SJSA1 (cell line): Measurements from ENCODE around the gene TNS3. TPM values are rescaled to one million over a fixed set of nuclear protein-coding genes. Genes with fewer than 3 reads are reported as not detected.

Experiments
- DNase-seq, 2 experiments: peaks; one replicate each; pipeline ENCODE4 v3.0.0-alpha.2; 2015 to 2020; ENCODE audit warnings: low spot score in 2 of 2, low read depth in 1 of 2
- H3K27ac ChIP-seq: fragments of 250-450 bp; sonication (Bioruptor Pico); 2 replicates; pipeline ENCODE4 v1.5.1; 2020; ENCODE audit warnings: mild to moderate bottlenecking, moderate library complexity
- H3K27me3 ChIP-seq: fragments of 250-450 bp; sonication (Bioruptor Pico); replicated peaks from 2 replicates; pipeline ENCODE4 v1.5.1; 2020; ENCODE audit warnings: mild to moderate bottlenecking, moderate library complexity
- H3K36me3 ChIP-seq: fragments of 250-450 bp; sonication (Bioruptor Pico); 2 replicates; pipeline ENCODE4 v1.5.1; 2020; ENCODE audit warnings: mild to moderate bottlenecking
- H3K4me1 ChIP-seq: fragments of 250-450 bp; sonication (Bioruptor Pico); replicated peaks from 2 replicates; pipeline ENCODE4 v1.6.1; 2021; ENCODE audit warnings: mild to moderate bottlenecking
- H3K4me3 ChIP-seq: fragments of 250-450 bp; sonication (Bioruptor Pico); 2 replicates; pipeline ENCODE4 v1.5.1; 2020; ENCODE audit warnings: mild to moderate bottlenecking
- H3K9me3 ChIP-seq: fragments of 250-450 bp; sonication (Bioruptor Pico); replicated peaks from 2 replicates; pipeline ENCODE4 v1.5.1; 2020; ENCODE audit warnings: mild to moderate bottlenecking
- total RNA-seq: library from RNA; depleted of rRNA; stranded (reverse); fragments of >200 nt; shearing (Covaris generic); gene quantifications from 2 replicates; pipeline ENCODE4 v1.2.3, GENCODE V29; 2014

TNS3 gene
- total RNA-seq, 1 experiment from 2014 or later: 92.5 TPM

DNA sequence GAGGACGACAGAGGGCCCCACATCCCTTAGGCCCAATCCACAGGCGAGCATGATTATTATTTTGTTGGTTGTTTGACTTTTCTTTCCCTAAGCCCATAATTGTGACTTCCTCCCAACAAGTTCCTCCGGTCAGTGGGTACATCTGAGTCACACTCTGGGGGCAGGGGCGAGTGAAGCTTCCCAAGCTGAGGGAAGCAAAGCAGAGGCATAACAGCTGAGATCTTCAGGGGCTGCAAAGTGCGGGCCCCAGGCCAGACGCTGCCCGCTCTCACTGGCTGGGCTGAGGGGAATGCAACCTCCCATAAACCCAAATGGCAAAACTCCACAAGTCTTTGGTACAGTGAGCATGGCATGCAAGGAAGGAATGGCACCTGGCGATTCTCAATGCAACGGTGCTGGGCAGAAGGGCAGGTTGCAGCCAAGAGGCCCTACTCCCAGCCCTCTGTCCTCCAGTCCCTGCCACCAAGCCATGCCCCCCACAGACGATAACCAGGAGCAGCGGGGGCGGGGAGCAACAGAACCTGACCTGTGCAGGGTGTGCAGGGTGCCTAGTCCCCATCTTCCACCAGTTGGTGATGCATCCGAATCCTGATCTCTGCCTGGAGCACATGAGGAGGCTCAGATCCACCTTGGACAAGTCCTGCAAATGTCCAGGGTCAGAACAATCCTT lies 25.3 kb downstream of the TNS3 start:
- H3K4me3 ChIP-seq: no peak overlapping the region
- H3K27me3 ChIP-seq: no peaks in the 10 kb centered on the region
- peaks cover 53% of the 10 kb centered on the region for H3K36me3 ChIP-seq
- H3K27ac ChIP-seq: peak overlapping the region; percentile 73
- H3K9me3 ChIP-seq: no peaks in the 10 kb centered on the region
- peaks cover 48% of the 10 kb centered on the region for H3K4me1 ChIP-seq
- DNase-seq: peak in 1 of 2 experiments; percentile 31

DNA sequence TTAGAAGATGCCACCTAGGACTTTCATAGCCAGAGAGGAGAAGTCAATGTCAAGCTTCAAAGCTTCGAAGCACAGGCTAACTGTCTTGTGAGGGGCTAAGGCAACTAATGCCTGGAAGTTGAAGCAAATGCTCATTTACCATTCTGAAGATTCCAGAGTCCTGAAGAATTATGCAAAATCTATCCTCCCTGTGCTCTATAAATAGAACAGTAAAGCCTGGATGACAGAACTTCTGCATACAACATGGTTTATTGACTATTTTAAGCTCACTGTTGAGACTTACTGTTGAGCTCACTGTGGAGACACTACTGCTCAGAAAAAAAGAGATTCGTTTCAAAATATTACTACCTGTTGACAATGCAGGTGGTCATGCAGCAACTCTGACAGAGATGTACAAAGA lies 28.6 kb downstream of the TNS3 start:
- DNase-seq: no peak
- H3K27ac ChIP-seq: no peak overlapping the region
- peaks cover 39% of the 10 kb centered on the region for H3K36me3 ChIP-seq
- no peaks in the 10 kb centered on the region for H3K9me3 ChIP-seq
- no peaks in the 10 kb centered on the region for H3K27me3 ChIP-seq
- no peak overlapping the region for H3K4me3 ChIP-seq
- peaks cover 44% of the 10 kb centered on the region for H3K4me1 ChIP-seq

DNA sequence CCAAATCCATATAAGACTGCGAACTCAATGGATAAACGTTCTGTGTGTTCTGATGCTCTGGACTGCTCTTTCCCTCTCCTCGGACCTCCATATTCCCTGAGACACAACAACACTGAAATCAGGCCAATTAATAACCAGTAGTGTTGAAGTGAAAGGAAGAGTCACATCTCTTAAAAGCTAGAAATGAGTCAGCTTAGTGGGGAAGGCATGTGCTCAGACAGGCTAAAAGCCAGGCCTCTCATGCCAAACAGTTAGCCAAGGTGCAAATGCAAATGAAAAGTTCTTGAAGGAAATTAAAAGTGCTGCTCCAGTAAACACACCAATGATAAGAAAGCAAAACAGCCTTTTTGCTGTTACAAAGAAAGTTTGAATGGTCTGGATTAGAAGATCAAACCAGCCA lies 29.3 kb downstream of the TNS3 start:
- H3K4me1 ChIP-seq: peaks cover 43% of the 10 kb centered on the region
- no peak overlapping the region for H3K4me3 ChIP-seq
- no peaks in the 10 kb centered on the region for H3K9me3 ChIP-seq
- H3K36me3 ChIP-seq: peaks cover 43% of the 10 kb centered on the region
- peak in 1 of 2 experiments; percentile 14 for DNase-seq
- H3K27ac ChIP-seq: no peak overlapping the region
- H3K27me3 ChIP-seq: no peaks in the 10 kb centered on the region

DNA sequence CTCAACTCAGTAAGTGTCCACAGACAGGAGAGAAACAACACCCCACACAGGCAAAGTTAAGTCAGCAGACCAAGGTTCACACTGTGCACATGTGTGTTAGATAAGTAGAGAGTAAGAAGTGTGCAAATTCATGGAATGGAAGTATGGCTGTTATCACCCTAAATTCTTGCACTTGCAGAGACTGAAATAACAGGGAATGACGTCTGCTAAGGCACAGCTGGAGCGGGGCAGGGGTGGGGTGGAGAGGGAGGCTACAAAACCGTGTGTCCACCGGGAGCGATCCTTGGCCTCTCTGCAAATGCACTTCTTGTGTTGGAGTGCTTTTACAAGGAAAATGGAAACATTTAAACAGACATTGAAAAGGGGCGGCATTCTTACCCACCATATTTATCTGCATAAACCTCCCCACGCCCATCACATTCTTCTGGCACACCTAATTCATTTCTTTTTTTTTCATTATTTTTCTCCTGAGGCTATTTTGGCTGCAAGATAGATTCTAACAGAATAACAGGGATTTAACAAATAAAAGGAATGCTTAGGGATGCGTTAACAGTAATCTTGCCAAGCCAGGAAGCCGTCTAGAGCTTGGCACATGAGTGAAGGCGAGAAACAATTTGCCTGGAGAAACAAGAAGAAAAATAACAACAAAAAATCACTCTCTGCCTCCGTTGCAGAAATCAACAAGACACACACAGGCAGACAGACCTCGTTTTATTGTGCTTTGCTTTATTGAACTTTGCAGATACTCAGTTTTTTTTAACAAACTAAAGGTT lies 30.1 kb downstream of the TNS3 start:
- DNase-seq: no peak
- H3K4me1 ChIP-seq: peaks cover 36% of the 10 kb centered on the region

DNA sequence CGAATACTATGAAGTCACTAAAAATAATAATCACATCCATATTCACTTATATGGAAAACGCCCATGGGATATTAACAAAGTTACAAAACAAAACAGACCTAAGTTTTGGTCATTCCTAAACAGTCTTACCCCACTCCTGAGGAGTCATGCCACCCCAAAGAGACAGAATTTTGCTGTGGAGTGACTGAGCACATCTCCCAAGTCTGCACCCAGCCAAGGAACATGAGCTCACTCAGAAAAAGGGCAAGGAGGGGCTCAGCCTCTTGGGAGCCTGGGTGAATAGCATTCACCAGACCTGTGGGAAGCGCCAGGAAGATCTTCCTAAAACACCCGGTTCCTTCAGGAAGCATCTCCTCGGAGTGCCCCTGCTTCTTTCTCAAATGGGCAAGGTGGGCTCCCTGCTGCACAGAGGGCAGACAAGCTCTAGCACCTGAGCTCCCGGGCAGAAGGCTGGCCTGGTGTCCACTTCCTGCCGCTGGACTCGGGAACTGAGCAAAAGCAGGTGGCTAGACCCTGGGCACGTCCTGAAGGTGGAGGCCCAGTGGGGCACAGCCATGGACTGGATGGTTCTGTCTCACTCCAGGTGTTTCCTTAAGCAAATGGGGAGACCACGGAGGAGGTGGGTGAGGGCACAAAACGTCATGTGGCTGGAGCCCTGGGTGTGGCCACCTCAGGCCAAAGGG lies 31.0 kb downstream of the TNS3 start:
- Histone ChIP-seq H3K27ac (no peak overlapping the region), H3K27me3 (no peaks in the 10 kb centered on the region), H3K36me3 (peaks cover 50% of the 10 kb centered on the region), H3K4me1 (peaks cover 26% of the 10 kb centered on the region), H3K4me3 (no peak overlapping the region), H3K9me3 (no peaks in the 10 kb centered on the region)
- no peak for DNase-seq

More for the DNA sequence above, 30.1 kb downstream of the TNS3 start:
- Histone ChIP-seq H3K4me3 (no peak overlapping the region), H3K36me3 (peaks cover 48% of the 10 kb centered on the region), H3K27me3 (no peaks in the 10 kb centered on the region), H3K27ac (no peak overlapping the region), H3K9me3 (no peaks in the 10 kb centered on the region)

DNA sequence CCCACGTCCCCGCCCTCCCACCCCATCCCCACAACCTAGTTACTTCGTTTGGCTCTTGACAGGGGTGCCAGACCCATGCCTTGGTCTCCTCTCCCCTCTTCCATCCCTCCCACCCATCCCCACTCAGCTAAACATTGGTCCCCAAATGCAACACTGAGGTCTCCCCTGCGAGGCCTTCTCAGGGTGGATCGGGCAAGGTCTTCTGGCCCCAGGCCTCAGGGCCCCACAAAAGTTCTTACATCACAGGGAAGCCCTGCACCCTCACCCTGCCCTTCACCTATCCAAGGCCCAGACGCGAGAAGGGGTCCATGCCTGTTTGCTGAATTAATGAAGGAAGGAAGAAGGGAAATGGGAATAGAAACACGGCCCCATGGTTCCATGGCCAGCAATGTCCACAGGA lies 32.0 kb downstream of the TNS3 start:
- Histone ChIP-seq H3K27me3 (no peaks in the 10 kb centered on the region), H3K36me3 (peaks cover 48% of the 10 kb centered on the region), H3K9me3 (no peaks in the 10 kb centered on the region), H3K4me3 (no peak overlapping the region), H3K4me1 (peaks cover 23% of the 10 kb centered on the region), H3K27ac (no peak overlapping the region)
- no peak for DNase-seq

DNA sequence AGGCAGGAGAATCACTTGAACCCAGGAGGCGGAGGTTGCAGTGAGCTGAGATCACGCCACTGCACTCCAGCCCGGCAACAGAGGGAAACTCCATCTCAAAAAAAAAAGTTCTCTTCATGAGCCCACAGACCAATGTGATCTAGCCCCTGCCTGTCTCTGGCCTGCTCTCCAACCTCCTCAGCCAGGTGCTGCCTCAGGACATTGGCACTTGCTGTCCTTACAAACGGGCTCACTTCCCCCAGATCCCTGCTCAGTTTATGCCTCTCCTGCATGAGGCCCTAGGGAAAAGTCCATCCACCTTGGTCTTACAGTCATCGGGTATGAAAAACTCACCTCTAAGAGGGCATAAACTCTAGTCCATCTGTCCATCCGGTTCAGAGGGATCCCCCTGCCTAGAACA lies 32.5 kb downstream of the TNS3 start:
- Histone ChIP-seq H3K27me3 (no peaks in the 10 kb centered on the region), H3K36me3 (peaks cover 48% of the 10 kb centered on the region), H3K4me1 (peaks cover 23% of the 10 kb centered on the region), H3K27ac (no peak overlapping the region), H3K9me3 (no peaks in the 10 kb centered on the region), H3K4me3 (no peak overlapping the region)
- DNase-seq: no peak

DNA sequence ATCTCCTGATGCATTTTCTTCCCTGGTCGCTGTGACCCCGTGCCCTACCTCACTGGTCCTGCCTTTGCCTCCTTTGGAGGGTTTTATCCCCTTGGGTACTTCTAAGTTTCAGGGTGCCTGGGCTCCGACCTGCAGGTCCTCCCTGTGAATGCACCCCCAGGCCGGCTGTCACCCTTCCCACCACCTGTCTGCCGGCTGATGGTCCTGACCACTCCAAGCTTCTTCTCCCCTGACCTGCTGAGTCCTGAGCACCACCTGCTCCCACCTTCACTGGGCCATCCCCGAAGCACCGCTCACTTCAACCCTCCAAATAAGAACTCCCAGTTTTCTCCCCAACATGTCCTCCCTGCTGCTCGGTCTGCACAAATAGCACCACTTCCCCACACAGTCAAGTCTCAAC lies 33.4 kb downstream of the TNS3 start:
- peaks cover 23% of the 10 kb centered on the region for H3K4me1 ChIP-seq
- peaks cover 44% of the 10 kb centered on the region for H3K36me3 ChIP-seq
- H3K27me3 ChIP-seq: no peaks in the 10 kb centered on the region
- H3K9me3 ChIP-seq: no peaks in the 10 kb centered on the region
- no peak overlapping the region for H3K27ac ChIP-seq
- H3K4me3 ChIP-seq: no peak overlapping the region
- no peak for DNase-seq

DNA sequence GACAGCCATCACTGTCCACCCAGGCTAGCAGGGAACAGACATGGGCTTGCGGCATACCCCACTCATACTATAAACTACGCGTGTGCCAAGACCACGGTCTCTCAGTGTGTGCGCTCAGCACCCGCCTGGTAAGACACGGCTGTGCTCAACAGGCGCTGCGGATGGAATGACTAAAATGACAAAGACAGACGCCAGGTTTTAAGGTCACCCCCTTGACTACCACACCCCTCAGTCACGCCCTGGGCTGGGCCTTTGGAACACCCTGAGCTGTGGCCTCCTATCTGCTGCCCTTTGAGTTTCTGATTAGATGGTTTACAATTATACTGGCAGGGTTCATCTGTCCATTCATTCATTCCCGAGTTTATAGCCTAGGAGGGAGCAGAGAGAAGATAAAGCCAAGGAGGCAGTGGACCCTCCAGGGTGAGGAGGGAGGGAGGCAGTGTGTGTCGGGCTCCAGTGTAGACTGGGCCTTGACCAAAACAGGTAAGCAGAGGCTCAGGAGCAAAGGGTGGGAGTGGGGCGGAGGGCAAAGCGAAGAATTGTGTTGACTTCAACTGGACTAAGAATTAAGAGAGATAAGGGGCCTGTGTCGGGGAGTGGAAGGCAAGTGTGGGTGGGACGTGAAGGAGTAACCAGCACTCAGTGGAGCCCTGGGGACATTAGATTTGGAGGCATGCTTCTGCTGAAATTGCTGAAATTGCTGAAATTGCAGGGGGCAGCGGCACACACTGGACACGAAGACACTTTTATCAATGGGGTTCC lies 35.0 kb downstream of the TNS3 start:
- H3K27me3 ChIP-seq: no peaks in the 10 kb centered on the region
- DNase-seq: no peak
- no peaks in the 10 kb centered on the region for H3K9me3 ChIP-seq
- H3K4me3 ChIP-seq: no peak overlapping the region
- peaks cover 15% of the 10 kb centered on the region for H3K4me1 ChIP-seq
- H3K27ac ChIP-seq: no peak overlapping the region
- H3K36me3 ChIP-seq: peaks cover 39% of the 10 kb centered on the region

DNA sequence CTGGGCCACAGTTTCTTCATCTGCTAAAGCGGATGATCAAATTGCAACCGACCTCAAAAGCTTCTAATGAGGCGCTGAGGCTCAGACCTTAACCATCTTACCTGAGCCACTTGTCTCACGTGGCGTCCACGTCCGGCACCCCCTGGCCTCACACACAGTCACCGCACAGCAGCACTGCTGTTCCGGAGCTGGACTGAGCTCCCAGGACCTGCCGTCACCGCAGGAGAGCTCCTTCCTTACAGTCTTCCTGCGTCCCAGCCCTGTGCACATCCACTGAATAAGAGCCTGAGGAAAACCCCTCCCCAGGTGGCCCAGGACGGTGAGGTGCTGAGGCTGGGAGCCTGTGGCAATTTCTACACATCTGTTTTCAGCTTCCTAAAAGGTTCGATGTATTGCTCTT lies 35.7 kb downstream of the TNS3 start:
- peaks cover 23% of the 10 kb centered on the region for H3K4me1 ChIP-seq
- H3K27me3 ChIP-seq: no peaks in the 10 kb centered on the region
- DNase-seq: no peak
- no peaks in the 10 kb centered on the region for H3K9me3 ChIP-seq
- peaks cover 34% of the 10 kb centered on the region for H3K36me3 ChIP-seq
- no peak overlapping the region for H3K4me3 ChIP-seq
- H3K27ac ChIP-seq: no peak overlapping the region

DNA sequence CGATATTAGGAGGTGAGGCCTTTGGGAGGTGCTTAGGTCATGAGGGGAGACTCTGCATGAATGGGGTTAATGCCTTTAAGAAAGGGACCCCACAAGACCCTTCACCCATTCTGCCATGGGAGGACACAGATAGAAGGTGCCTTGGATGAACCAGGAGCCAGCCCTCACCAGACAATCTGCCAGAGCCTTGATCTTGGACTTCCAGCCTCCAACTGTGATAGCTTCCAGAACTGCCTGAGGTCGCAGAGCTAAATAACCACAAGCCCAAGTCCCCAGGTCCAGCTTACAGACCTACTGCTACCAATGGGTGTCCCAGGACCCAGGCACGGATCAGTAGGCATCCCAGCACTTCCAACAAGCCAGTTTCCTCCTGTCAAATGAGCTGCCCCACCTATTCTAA lies 37.5 kb downstream of the TNS3 start:
- no peak for DNase-seq
- H3K36me3 ChIP-seq: peaks cover 25% of the 10 kb centered on the region
- no peaks in the 10 kb centered on the region for H3K9me3 ChIP-seq
- no peak overlapping the region for H3K4me3 ChIP-seq
- H3K27me3 ChIP-seq: no peaks in the 10 kb centered on the region
- H3K4me1 ChIP-seq: peaks cover 40% of the 10 kb centered on the region
- H3K27ac ChIP-seq: no peak overlapping the region

DNA sequence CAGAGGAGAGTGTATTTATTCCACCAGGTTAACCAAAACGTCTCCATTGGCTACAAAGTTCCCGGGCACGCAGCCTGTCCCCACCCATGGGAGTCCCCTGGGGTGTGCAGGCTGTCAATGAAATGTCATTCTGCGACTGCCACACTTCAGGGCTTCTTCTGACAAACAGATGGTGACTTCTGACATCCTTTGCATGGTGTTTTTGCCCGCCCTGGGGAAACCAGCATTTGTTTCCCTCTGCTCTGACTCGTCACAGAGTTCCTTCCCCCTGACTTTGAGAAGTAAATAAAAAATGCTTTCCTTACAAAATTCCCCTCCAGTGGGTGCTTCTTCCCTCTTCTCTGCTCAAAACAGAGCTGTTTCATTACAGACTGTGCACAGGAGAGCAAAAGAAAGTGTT lies 38.2 kb downstream of the TNS3 start:
- peaks cover 47% of the 10 kb centered on the region for H3K4me1 ChIP-seq
- peaks cover 25% of the 10 kb centered on the region for H3K36me3 ChIP-seq
- no peaks in the 10 kb centered on the region for H3K9me3 ChIP-seq
- DNase-seq: no peak
- H3K27me3 ChIP-seq: no peaks in the 10 kb centered on the region
- no peak overlapping the region for H3K4me3 ChIP-seq
- no peak overlapping the region for H3K27ac ChIP-seq

DNA sequence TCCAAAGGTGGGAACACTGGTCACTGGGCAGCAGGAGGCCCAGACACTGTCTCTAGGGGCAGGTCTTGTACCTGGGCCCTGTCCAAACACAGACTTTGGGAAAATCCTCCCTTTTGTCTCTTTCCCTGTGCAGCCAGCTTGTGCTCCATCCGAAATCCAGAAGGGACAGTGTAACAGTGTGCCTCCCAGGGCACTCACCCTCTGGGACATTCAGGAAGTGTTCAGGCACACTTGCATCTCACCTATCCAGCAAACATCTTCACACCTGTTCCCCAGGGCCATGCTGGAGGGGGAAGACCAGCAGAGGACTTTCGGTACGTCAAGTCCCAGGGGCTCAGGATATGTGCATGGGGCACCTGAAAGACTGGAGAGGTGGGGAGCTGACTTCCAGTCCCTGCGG lies 38.9 kb downstream of the TNS3 start:
- H3K27ac ChIP-seq: no peak overlapping the region
- no peaks in the 10 kb centered on the region for H3K9me3 ChIP-seq
- no peaks in the 10 kb centered on the region for H3K27me3 ChIP-seq
- H3K4me3 ChIP-seq: no peak overlapping the region
- H3K36me3 ChIP-seq: peaks cover 25% of the 10 kb centered on the region
- no peak for DNase-seq
- H3K4me1 ChIP-seq: peaks cover 47% of the 10 kb centered on the region
